Measurements from ENCODE around the gene TOMM20. TPM values are rescaled to one million over a fixed set of nuclear protein-coding genes. Genes with fewer than 3 reads are reported as not detected.
A peak's percentile ranks its signal among the peaks of the same experiment; 100 is the strongest.

TOMM20 gene
- total and polyA plus RNA-seq, 9 of the 15 experiments (the other 6 are each of a cell fraction or from before 2014, with no cell fraction given): 70.6 to 334 (median 159) TPM

DNA sequence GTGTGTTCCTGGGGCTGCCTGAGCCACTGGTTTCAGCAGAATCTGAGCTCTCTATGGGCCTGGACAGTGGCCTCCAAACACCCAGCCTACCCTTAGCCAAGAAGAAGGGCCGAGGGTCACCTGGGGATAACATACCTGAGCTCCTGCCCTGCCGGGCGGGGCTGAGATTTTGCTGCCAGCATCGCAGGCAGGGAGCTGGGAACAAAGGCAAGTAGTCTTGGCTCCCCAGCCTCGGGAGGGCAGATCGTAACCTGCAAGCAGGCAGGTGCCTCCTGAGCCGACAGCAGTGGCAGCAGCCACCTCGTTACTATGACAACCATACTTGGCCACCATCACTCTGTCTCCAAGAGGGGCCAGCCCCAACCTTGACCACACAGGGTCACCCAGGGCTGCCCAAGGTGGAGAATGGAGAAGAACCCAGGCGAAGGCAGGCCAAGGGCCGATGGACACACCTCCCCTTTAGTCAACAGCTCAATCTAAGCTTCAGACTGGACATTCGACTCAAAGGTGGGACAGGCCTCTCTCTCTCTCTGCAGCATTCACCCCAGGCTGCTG, 54.6 kb downstream of the TOMM20 start:
- 51% methylated on average over 11 of the region's 11 CpGs for WGBS (ENCODE audit: insufficient coverage, low coverage, missing lambda C conversion rate)
- Histone ChIP-seq H4K20me1 (replicated peaks; ENCODE audit: control insufficient read depth, insufficient read depth, low read length) (no peaks in the 10 kb centered on the region), H3K9me1 (ENCODE audit: control insufficient read depth, insufficient read depth, low read length) (peaks cover 3% of the 10 kb centered on the region), H3K79me2 (ENCODE audit: control insufficient read depth, insufficient read depth, low read length) (no peaks in the 10 kb centered on the region), H3K27ac (ENCODE audit: extremely low read depth, low read depth, low read length) (no peak overlapping the region), H3K9ac (ENCODE audit: insufficient read depth in 1 of 2, low read depth in 2 of 2, low read length in 2 of 2) (peak overlapping the region in 1 of 2 experiments; percentile 49; a peak in 2 of 4 replicates), H3K4me1 (replicated peaks in 1 of 2; ENCODE audit: control insufficient read depth in 2 of 2, insufficient read depth in 2 of 2, low read length in 2 of 2) (peaks cover 21 to 27% of the 10 kb centered on the region in 2 experiments), H3K9me3 (replicated peaks; ENCODE audit: control insufficient read depth, insufficient read depth, low read depth, low read length) (peaks cover 6% of the 10 kb centered on the region), H2AFZ (ENCODE audit: low read depth, low read length) (peak overlapping the region; percentile 86), H3K27me3 (ENCODE audit: control insufficient read depth in 2 of 2, insufficient read depth in 2 of 2, low read length in 2 of 2) (no peaks in the 10 kb centered on the region), H3K36me3 (ENCODE audit: control insufficient read depth, insufficient read depth, low read length) (no peaks in the 10 kb centered on the region; the same call in 2 of the 3 replicates), H3K4me2 (ENCODE audit: insufficient read depth, low read length) (peak overlapping the region; percentile 30; the same call in 1 of the 2 replicates), H3K4me3 (no peak overlapping the region)
- DNase-seq (ENCODE audit: extremely low read depth in 1 of 4, low spot score in 3 of 4): peak in 1 of 4 experiments; percentile 54
- TF ChIP-seq, protein P1, sequence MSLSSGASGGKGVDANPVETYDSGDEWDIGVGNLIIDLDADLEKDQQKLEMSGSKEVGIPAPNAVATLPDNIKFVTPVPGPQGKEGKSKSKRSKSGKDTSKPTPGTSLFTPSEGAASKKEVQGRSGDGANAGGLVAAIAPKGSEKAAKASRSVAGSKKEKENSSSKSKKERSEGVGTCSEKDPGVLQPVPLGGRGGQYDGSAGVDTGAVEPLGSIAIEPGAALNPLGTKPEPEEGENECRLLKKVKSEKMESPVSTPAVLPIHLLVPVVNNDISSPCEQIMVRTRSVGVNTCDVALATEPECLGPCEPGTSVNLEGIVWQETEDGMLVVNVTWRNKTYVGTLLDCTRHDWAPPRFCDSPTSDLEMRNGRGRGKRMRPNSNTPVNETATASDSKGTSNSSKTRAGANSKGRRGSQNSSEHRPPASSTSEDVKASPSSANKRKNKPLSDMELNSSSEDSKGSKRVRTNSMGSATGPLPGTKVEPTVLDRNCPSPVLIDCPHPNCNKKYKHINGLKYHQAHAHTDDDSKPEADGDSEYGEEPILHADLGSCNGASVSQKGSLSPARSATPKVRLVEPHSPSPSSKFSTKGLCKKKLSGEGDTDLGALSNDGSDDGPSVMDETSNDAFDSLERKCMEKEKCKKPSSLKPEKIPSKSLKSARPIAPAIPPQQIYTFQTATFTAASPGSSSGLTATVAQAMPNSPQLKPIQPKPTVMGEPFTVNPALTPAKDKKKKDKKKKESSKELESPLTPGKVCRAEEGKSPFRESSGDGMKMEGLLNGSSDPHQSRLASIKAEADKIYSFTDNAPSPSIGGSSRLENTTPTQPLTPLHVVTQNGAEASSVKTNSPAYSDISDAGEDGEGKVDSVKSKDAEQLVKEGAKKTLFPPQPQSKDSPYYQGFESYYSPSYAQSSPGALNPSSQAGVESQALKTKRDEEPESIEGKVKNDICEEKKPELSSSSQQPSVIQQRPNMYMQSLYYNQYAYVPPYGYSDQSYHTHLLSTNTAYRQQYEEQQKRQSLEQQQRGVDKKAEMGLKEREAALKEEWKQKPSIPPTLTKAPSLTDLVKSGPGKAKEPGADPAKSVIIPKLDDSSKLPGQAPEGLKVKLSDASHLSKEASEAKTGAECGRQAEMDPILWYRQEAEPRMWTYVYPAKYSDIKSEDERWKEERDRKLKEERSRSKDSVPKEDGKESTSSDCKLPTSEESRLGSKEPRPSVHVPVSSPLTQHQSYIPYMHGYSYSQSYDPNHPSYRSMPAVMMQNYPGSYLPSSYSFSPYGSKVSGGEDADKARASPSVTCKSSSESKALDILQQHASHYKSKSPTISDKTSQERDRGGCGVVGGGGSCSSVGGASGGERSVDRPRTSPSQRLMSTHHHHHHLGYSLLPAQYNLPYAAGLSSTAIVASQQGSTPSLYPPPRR (CRISPR knock-in tag; IDR thresholded peaks at IDR 0.05; ENCODE audit: borderline replicate concordance): no peak
- TF ChIP-seq MCM2 (IDR thresholded peaks at IDR 0.05; ENCODE audit: low read depth): no peak
- no peak for TF ChIP-seq ZNF785 (CRISPR knock-in tag; IDR thresholded peaks at IDR 0.05)
- TF ChIP-seq ZC3H4 (CRISPR knock-in tag; IDR thresholded peaks at IDR 0.05; ENCODE audit: borderline replicate concordance): no peak
- no peak for TF ChIP-seq ZNF408 (CRISPR knock-in tag; IDR thresholded peaks at IDR 0.05; ENCODE audit: low read depth)
- 0 out of 4 replicates have a peak, but pooled peaks of 1 of the 2 experiments have one; percentile 14 for TF ChIP-seq KDM1A (IDR thresholded peaks at IDR 0.05)
- peak; percentile 66; the same call in 1 of the 2 replicates for TF ChIP-seq CBFA2T3 (IDR thresholded peaks at IDR 0.05)
- TF ChIP-seq RFX1 (IDR thresholded peaks at IDR 0.05): peak; percentile 88
- TF ChIP-seq GTF2E2 (tag; IDR thresholded peaks at IDR 0.05): no peak
- TF ChIP-seq CBFA2T2 (conservative IDR thresholded peaks at IDR 0.05): peak; percentile 52; the same call in 1 of the 2 replicates
- TF ChIP-seq, protein P2, sequence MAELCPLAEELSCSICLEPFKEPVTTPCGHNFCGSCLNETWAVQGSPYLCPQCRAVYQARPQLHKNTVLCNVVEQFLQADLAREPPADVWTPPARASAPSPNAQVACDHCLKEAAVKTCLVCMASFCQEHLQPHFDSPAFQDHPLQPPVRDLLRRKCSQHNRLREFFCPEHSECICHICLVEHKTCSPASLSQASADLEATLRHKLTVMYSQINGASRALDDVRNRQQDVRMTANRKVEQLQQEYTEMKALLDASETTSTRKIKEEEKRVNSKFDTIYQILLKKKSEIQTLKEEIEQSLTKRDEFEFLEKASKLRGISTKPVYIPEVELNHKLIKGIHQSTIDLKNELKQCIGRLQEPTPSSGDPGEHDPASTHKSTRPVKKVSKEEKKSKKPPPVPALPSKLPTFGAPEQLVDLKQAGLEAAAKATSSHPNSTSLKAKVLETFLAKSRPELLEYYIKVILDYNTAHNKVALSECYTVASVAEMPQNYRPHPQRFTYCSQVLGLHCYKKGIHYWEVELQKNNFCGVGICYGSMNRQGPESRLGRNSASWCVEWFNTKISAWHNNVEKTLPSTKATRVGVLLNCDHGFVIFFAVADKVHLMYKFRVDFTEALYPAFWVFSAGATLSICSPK (IDR thresholded peaks at IDR 0.05; ENCODE audit: borderline replicate concordance): no peak
- ChIA-PET CTCF (ENCODE audit: low intra/inter-chr PET ratio) (no interaction called here), POLR2A (interaction anchor here (0.6 to 1.1 kb wide), 6 partner anchors 15 to 469 kb away, joined by 3 to 5 read pairs (median 3); no protein-coding TSS in a partner anchor)
- in situ Hi-C loops (cut with MboI) (no loop called here), intact Hi-C loops (cut with micrococcal nuclease) (no loop called here)
- ATAC-seq: no peak; the same call in 2 of the 3 replicates
- FAIRE-seq: no peak
- BruUV-seq (replicated peaks): no TSS peak
